ENCODE results near the gene TMEM200B.
A peak's percentile ranks its signal among the peaks of the same experiment; 100 is the strongest.

Gene TMEM200B

DNA sequence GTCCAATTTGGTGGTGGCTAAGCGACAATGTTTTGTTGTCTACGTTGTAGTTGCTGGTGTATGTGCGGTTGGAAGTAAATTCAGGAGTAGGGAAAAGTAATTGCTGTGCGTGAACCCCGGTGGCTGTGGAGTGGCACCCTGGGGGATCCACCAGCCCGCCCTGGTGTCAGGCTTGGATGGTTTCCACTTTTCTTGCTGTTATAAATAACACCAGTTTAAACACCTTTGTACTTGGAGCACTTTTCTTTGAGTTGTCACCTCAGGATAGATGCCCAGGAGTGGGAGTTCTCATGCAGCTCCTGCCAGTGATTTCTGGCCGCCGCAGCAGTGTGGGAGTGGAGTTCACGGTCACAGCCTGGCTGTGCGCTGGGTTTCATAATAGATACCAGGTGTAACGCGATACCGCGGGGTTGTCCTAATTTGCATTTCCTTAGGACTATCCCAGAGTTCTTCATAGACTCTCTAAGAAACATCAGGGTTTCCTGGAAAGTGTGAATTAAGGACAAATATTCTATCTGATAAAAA, 12.8 kb upstream of the TMEM200B start (continued):
- no peak for TF ChIP-seq ZNF777 (tag by site-specific recombination; IDR thresholded peaks at IDR 0.05; ENCODE audit: borderline replicate concordance)
- TF ChIP-seq ZBTB1 (tag by site-specific recombination; IDR thresholded peaks at IDR 0.05), result no peak
- TF ChIP-seq ZNF658 (tag by site-specific recombination; IDR thresholded peaks at IDR 0.05), result no peak
- no peak for TF ChIP-seq WT1 (tag by site-specific recombination; IDR thresholded peaks at IDR 0.05)
- no peak for TF ChIP-seq ZNF623 (tag by site-specific recombination; IDR thresholded peaks at IDR 0.05)
- no peak for TF ChIP-seq ZNF747 (tag by site-specific recombination; IDR thresholded peaks at IDR 0.05)
- TF ChIP-seq, protein P1, sequence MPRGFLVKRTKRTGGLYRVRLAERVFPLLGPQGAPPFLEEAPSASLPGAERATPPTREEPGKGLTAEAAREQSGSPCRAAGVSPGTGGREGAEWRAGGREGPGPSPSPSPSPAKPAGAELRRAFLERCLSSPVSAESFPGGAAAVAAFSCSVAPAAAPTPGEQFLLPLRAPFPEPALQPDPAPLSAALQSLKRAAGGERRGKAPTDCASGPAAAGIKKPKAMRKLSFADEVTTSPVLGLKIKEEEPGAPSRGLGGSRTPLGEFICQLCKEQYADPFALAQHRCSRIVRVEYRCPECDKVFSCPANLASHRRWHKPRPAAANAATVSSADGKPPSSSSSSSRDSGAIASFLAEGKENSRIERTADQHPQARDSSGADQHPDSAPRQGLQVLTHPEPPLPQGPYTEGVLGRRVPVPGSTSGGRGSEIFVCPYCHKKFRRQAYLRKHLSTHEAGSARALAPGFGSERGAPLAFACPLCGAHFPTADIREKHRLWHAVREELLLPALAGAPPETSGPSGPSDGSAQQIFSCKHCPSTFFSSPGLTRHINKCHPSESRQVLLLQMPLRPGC (tag by site-specific recombination; IDR thresholded peaks at IDR 0.05), result no peak
- TF ChIP-seq ZNF600 (tag by site-specific recombination; IDR thresholded peaks at IDR 0.05), result 0 out of 2 replicates have a peak, but pooled peaks have one; percentile 15
- no peak for TF ChIP-seq ZNF626 (tag by site-specific recombination; IDR thresholded peaks at IDR 0.05)
- TF ChIP-seq ZNF175 (tag by site-specific recombination; IDR thresholded peaks at IDR 0.05), result no peak
- TF ChIP-seq ZNF501 (tag by site-specific recombination; IDR thresholded peaks at IDR 0.05), result no peak
- TF ChIP-seq ZNF544 (tag by site-specific recombination; IDR thresholded peaks at IDR 0.05), result no peak
- TF ChIP-seq KLF10 (tag by site-specific recombination; IDR thresholded peaks at IDR 0.05), result no peak
- no peak for TF ChIP-seq GLI4 (tag by site-specific recombination; IDR thresholded peaks at IDR 0.05)
- TF ChIP-seq ZNF555 (tag by site-specific recombination; conservative IDR thresholded peaks at IDR 0.05), result no peak
- TF ChIP-seq ZSCAN30 (tag by site-specific recombination; IDR thresholded peaks at IDR 0.05), result no peak
- TF ChIP-seq, protein P2, sequence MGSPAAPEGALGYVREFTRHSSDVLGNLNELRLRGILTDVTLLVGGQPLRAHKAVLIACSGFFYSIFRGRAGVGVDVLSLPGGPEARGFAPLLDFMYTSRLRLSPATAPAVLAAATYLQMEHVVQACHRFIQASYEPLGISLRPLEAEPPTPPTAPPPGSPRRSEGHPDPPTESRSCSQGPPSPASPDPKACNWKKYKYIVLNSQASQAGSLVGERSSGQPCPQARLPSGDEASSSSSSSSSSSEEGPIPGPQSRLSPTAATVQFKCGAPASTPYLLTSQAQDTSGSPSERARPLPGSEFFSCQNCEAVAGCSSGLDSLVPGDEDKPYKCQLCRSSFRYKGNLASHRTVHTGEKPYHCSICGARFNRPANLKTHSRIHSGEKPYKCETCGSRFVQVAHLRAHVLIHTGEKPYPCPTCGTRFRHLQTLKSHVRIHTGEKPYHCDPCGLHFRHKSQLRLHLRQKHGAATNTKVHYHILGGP (tag by site-specific recombination; IDR thresholded peaks at IDR 0.05), result peak; percentile 87; the same call in 1 of the 2 replicates
- TF ChIP-seq EGR2 (tag by site-specific recombination; IDR thresholded peaks at IDR 0.05; ENCODE audit: low read depth), result peak; percentile 55
- TF ChIP-seq, protein P3, sequence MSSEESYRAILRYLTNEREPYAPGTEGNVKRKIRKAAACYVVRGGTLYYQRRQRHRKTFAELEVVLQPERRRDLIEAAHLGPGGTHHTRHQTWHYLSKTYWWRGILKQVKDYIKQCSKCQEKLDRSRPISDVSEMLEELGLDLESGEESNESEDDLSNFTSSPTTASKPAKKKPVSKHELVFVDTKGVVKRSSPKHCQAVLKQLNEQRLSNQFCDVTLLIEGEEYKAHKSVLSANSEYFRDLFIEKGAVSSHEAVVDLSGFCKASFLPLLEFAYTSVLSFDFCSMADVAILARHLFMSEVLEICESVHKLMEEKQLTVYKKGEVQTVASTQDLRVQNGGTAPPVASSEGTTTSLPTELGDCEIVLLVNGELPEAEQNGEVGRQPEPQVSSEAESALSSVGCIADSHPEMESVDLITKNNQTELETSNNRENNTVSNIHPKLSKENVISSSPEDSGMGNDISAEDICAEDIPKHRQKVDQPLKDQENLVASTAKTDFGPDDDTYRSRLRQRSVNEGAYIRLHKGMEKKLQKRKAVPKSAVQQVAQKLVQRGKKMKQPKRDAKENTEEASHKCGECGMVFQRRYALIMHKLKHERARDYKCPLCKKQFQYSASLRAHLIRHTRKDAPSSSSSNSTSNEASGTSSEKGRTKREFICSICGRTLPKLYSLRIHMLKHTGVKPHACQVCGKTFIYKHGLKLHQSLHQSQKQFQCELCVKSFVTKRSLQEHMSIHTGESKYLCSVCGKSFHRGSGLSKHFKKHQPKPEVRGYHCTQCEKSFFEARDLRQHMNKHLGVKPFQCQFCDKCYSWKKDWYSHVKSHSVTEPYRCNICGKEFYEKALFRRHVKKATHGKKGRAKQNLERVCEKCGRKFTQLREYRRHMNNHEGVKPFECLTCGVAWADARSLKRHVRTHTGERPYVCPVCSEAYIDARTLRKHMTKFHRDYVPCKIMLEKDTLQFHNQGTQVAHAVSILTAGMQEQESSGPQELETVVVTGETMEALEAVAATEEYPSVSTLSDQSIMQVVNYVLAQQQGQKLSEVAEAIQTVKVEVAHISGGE (tag by site-specific recombination; conservative IDR thresholded peaks at IDR 0.05; ENCODE audit: low read depth), result no peak
- peak; percentile 54; the same call in 1 of the 2 replicates for TF ChIP-seq ZFHX2 (tag by site-specific recombination; conservative IDR thresholded peaks at IDR 0.05)
- no peak for TF ChIP-seq ZNF670 (tag by site-specific recombination; IDR thresholded peaks at IDR 0.05; ENCODE audit: low read depth)
- TF ChIP-seq ZNF335 (tag by site-specific recombination; conservative IDR thresholded peaks at IDR 0.05), result no peak
- no peak for TF ChIP-seq GLIS2 (tag by site-specific recombination; IDR thresholded peaks at IDR 0.05)

DNA sequence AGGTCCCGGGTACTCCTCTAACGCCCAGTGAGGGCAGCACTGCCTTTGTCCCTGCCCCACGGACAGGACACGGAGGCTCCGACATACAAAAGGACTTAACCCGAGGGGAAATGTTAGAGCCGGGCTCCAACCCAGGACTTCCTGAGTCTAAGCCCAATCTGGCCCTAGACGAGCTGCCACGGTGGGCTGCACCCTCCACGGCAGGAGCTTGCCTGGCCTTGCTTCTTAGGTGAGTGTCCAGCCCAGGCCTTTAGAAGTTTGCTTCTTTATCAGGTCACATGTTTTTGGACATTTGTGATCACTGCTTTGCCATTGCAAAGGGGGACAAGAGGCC, 11.0 kb upstream of the TMEM200B start:
- CTCF ChIA-PET, result interaction anchor here (0.6 to 1.1 kb wide), 3 partner anchors 25 to 352 kb away, joined by 3 to 5 read pairs (median 4); no protein-coding TSS in a partner anchor
- POLR2A ChIA-PET, result interaction anchor here (1.0 kb wide), 1 partner anchor 18 kb away, joined by 3 read pairs; no protein-coding TSS in a partner anchor
- H3K9me3 ChIP-seq (ENCODE audit: control insufficient read depth, insufficient read depth, low read depth, low read length), result no peaks in the 10 kb centered on the region
- TF ChIP-seq ZNF626 (tag by site-specific recombination; IDR thresholded peaks at IDR 0.05), result no peak
- TF ChIP-seq, protein P4, sequence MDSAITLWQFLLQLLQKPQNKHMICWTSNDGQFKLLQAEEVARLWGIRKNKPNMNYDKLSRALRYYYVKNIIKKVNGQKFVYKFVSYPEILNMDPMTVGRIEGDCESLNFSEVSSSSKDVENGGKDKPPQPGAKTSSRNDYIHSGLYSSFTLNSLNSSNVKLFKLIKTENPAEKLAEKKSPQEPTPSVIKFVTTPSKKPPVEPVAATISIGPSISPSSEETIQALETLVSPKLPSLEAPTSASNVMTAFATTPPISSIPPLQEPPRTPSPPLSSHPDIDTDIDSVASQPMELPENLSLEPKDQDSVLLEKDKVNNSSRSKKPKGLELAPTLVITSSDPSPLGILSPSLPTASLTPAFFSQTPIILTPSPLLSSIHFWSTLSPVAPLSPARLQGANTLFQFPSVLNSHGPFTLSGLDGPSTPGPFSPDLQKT (IDR thresholded peaks at IDR 0.05; ENCODE audit: borderline replicate concordance, low read depth, low read length), result no peak
- no peak for TF ChIP-seq ZNF521 (tag by site-specific recombination; IDR thresholded peaks at IDR 0.05)
- no peak for TF ChIP-seq TCF7L2 (IDR thresholded peaks at IDR 0.05; ENCODE audit: borderline replicate concordance, low read depth, low read length)
- H3K36me3 ChIP-seq (ENCODE audit: control insufficient read depth in 2 of 2, insufficient read depth in 1 of 2, low read length in 2 of 2), result no peaks in the 10 kb centered on the region
- H3K27ac ChIP-seq (ENCODE audit: extremely low read depth, low read depth, low read length), result no peak overlapping the region
- H3K4me1 ChIP-seq (ENCODE audit: control insufficient read depth, insufficient read depth, low read length), result no peaks in the 10 kb centered on the region
- H3K4me3 ChIP-seq (ENCODE audit: low read depth, low read length), result no peak overlapping the region

Data from HEK293 (cell line).